ENCODE data around the gene SH3RF2.

DNA sequence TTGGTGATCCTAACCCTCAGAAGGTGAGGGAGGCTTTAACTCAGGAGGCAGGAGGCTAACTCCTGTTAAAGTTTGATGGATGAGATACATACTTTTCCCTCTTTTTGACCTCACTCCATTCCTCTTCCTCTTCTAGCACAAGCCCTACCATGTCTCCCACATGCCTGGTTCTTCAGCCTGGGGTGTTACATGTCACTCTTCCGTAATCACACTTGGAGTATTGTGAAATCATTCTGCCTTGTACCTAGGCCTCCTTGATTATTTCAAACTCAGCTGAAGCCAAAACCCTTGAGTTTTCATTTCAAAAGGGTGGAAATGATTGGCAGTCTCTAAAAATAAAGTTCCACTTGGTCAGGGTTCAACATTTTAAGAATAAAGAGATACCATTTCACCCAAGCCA, 167.2 kb downstream of the SH3RF2 start:
- no peak for TF ChIP-seq POLR2A (IDR thresholded peaks at IDR 0.05)
- TF ChIP-seq, protein P1, sequence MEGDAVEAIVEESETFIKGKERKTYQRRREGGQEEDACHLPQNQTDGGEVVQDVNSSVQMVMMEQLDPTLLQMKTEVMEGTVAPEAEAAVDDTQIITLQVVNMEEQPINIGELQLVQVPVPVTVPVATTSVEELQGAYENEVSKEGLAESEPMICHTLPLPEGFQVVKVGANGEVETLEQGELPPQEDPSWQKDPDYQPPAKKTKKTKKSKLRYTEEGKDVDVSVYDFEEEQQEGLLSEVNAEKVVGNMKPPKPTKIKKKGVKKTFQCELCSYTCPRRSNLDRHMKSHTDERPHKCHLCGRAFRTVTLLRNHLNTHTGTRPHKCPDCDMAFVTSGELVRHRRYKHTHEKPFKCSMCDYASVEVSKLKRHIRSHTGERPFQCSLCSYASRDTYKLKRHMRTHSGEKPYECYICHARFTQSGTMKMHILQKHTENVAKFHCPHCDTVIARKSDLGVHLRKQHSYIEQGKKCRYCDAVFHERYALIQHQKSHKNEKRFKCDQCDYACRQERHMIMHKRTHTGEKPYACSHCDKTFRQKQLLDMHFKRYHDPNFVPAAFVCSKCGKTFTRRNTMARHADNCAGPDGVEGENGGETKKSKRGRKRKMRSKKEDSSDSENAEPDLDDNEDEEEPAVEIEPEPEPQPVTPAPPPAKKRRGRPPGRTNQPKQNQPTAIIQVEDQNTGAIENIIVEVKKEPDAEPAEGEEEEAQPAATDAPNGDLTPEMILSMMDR (IDR thresholded peaks at IDR 0.05 in 8 of 11, conservative IDR thresholded peaks at IDR 0.05 in 3 of 11): no peak
